Measurements from ENCODE around the gene REXO2.

DNA sequence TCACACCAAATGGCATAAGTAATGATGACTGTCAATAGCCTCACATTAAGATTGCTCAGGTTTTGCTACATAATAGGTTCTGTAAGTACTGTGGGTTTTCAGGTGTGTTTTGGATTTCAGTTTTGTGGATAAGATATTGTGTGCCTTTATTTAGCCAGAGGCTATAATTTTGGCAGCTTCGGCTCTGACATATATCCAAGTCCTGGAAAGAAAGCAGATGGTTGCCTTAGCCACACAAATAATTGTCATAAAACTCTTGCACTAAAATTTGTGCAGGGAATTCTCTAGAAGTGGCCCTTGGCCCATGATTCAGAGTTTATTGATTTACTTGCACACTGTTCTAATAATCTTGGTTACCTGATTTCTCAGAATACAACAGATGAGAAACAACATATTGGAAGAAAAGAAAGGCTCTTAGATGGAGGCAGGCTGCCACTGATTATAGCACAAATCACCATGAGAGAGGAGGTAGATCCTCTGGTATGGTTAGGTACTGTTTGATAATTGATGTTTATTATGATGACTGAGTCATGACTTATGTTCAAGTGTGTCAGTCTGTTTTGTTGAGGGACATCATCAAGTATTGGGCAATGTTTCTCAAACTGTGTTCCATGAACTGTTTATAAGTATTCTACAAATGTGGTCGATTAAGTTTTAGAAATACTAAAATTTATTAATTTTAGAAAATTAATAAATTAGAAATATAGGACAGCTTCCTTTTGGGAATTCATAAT, 9.6 kb downstream of the REXO2 start:
- TF ChIP-seq CTCF (IDR thresholded peaks at IDR 0.05) (no peak), POLR2A (IDR thresholded peaks at IDR 0.05) (no peak)

Measured in uterus (tissue), 2 donors.